ENCODE results near the gene C18orf63. TPM values are rescaled to one million over a fixed set of nuclear protein-coding genes. Genes with fewer than 3 reads are reported as not detected.
"Not testable (repeated sequence)": the region's sequence is repeated elsewhere in the genome, so short reads cannot be mapped to it uniquely, and the experiment has no call there.

Gene C18orf63
- total RNA-seq, 1 donor from 2014 or later, result 0.65 TPM

DNA sequence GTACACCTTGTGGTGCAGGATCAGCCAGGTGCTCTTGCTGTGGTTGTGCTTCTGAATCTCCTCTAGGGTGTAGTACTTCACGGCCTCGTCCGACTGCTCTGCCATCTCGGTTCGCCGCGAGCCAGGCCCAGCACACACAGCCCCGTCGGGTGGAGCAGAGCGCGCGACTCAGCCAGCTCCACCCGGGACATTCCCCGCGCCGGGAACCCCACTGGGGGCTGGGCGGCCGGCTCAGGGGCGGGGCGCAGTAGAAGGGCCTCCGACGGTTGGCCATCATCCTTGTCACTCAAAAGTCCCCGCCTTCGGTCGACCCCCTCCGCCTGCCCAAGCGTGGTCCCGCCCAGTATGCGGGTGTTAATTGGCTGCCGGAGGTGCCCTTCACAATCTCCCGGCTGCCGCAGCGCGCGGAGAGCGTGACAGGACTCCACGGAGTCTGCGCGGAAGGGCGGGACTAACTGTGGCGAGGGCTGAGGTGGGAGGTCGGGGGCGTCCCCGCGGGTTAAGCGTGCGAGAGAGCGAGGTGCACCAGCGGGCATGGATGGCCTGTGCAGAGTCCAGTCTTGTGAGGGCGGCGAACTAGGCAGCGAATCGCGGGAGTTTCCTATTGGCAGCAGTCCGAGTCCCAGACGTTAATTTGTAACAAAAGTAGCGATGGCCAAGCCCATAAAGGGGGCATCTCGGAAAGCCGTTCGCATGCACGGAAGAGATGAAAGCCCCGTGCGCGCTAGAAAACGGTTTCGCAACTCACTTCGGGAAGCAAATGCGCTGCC is 23.7 kb upstream of the C18orf63 start, which contains the start of gene CYB5A:
Gene CYB5A (minus strand): TSS at position 193 of the 770 bp plus-strand sequence. CDS start 88 bp downstream, at position 105.
- peaks cover 20% of the 10 kb centered on the region for H3K4me1 ChIP-seq
- H3K36me3 ChIP-seq, result no peaks in the 10 kb centered on the region
- H3K4me3 ChIP-seq, result peak within 1 kb of the TSS; percentile 91
- no peaks in the 10 kb centered on the region for H3K9me3 ChIP-seq
- no peaks in the 10 kb centered on the region for H3K27me3 ChIP-seq (ENCODE audit: low read depth)
- DNase-seq (peak; percentile 98), ATAC-seq (peak; percentile 97 to 99)
- TF ChIP-seq CTCF (IDR thresholded peaks at IDR 0.05), result no peak
- intact Hi-C loops (cut with DNase I), result no loop called here
- H3K27ac ChIP-seq, result peak within 1 kb of the TSS; percentile 83

- Histone ChIP-seq H3K27ac (peak overlapping the region; percentile 67), H3K27me3 (ENCODE audit: low read depth) (no peaks in the 10 kb centered on the region), H3K4me3 (peak overlapping the region; percentile 91), H3K36me3 (no peaks in the 10 kb centered on the region), H3K9me3 (no peaks in the 10 kb centered on the region), H3K4me1 (peaks cover 15% of the 10 kb centered on the region)
- intact Hi-C loops (cut with DNase I), result no loop called here
- no peak for DNase-seq
- no peak for ATAC-seq
- no peak for TF ChIP-seq CTCF (IDR thresholded peaks at IDR 0.05)
Observed at GRCh38 chr18:74292541-74292858, 23.1 kb upstream of the C18orf63 start.

- H3K36me3 ChIP-seq; ATAC-seq; H3K4me3 ChIP-seq; intact Hi-C loops (cut with DNase I); H3K27me3 ChIP-seq (ENCODE audit: low read depth); DNase-seq; H3K9me3 ChIP-seq: not testable (repeated sequence)
- H3K27ac ChIP-seq, result peak overlapping the region; percentile 67
- peaks cover 15% of the 10 kb centered on the region for H3K4me1 ChIP-seq
Observed at GRCh38 chr18:74292982-74293381, 22.7 kb upstream of the C18orf63 start.

GRCh38 chr18:74294526-74294925 is 21.1 kb upstream of the C18orf63 start:
- ATAC-seq (no peak), DNase-seq (no peak)
- no peak overlapping the region for H3K27ac ChIP-seq

GRCh38 chr18:74299162-74299561 is 16.5 kb upstream of the C18orf63 start:
- no peaks in the 10 kb centered on the region for H3K27me3 ChIP-seq (ENCODE audit: low read depth)
- no peak overlapping the region for H3K27ac ChIP-seq
- ATAC-seq (no peak), DNase-seq (no peak)
- intact Hi-C loops (cut with DNase I), result no loop called here
- no peaks in the 10 kb centered on the region for H3K9me3 ChIP-seq
- no peaks in the 10 kb centered on the region for H3K36me3 ChIP-seq
- H3K4me3 ChIP-seq, result no peak overlapping the region
- no peak for TF ChIP-seq CTCF (IDR thresholded peaks at IDR 0.05)
- H3K4me1 ChIP-seq, result no peaks in the 10 kb centered on the region

More at GRCh38 chr18:74294526-74294925, 21.1 kb upstream of the C18orf63 start:
- intact Hi-C loops (cut with DNase I), result no loop called here
- Histone ChIP-seq H3K4me1 (peaks cover 11% of the 10 kb centered on the region), H3K36me3 (no peaks in the 10 kb centered on the region), H3K4me3 (no peak overlapping the region), H3K9me3 (no peaks in the 10 kb centered on the region), H3K27me3 (ENCODE audit: low read depth) (no peaks in the 10 kb centered on the region)
- no peak for TF ChIP-seq CTCF (IDR thresholded peaks at IDR 0.05)

DNA sequence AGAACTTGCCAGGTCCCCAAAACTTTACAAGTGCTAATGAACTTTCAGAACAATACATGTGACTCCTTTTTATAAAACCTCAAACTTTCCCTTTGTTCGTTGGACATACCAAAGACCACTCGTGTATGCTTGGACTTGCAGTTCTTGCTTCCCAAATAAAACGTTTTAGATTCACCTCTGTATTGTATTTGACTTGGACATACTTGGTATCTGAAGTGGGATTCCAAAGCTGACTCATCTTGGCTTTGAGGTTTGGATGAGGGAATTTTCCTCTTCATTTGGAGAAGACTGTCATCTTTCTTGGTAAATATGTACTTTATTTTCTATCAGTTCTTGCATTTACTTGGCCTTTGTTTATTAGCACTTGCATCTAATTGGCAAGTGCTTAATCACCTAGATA is 15.9 kb upstream of the C18orf63 start:
- no peak overlapping the region for H3K4me3 ChIP-seq
- no peaks in the 10 kb centered on the region for H3K27me3 ChIP-seq (ENCODE audit: low read depth)
- DNase-seq, result no peak
- no peaks in the 10 kb centered on the region for H3K4me1 ChIP-seq
- peak in 1 of 2 donors; percentile 75 for ATAC-seq
- TF ChIP-seq CTCF (IDR thresholded peaks at IDR 0.05), result no peak
- H3K9me3 ChIP-seq, result no peaks in the 10 kb centered on the region
- intact Hi-C loops (cut with DNase I), result no loop called here
- H3K36me3 ChIP-seq, result no peaks in the 10 kb centered on the region
- H3K27ac ChIP-seq, result no peak overlapping the region
